ENCODE measurements around the gene GHR. TPM values are rescaled to one million over a fixed set of nuclear protein-coding genes. Genes with fewer than 3 reads are reported as not detected.
"Not testable (repeated sequence)": the region's sequence is repeated elsewhere in the genome, so short reads cannot be mapped to it uniquely, and the experiment has no call there.

Gene GHR
- total RNA-seq, 2 donors from 2014 or later: 6.4 to 12.8 TPM

GRCh38 chr5:42655982-42656650 lies 232.9 kb downstream of the GHR start:
- H3K27ac ChIP-seq: no peak overlapping the region
- H3K27me3 ChIP-seq (replicated peaks; ENCODE audit: insufficient read depth): no peaks in the 10 kb centered on the region
- no peaks in the 10 kb centered on the region for H3K36me3 ChIP-seq
- no peak for DNase-seq (ENCODE audit: low spot score)
- peaks cover 0 to 11% of the 10 kb centered on the region in 2 donors for H3K4me1 ChIP-seq (ENCODE audit: control insufficient read depth in 1 of 2, low read depth in 2 of 2)
- TF ChIP-seq CTCF (IDR thresholded peaks at IDR 0.05): no peak
- ATAC-seq (ENCODE audit: insufficient number of reproducible peaks, low FRiP score, low read depth): no peak
- H3K4me3 ChIP-seq: peak overlapping the region; percentile 26
- H3K9me3 ChIP-seq: no peaks in the 10 kb centered on the region

- Histone ChIP-seq H3K9me3 (no peaks in the 10 kb centered on the region), H3K27ac (no peak overlapping the region), H3K36me3 (no peaks in the 10 kb centered on the region), H3K4me3 (peak overlapping the region; percentile 26), H3K27me3 (replicated peaks; ENCODE audit: insufficient read depth) (no peaks in the 10 kb centered on the region), H3K4me1 (ENCODE audit: control insufficient read depth in 1 of 2, low read depth in 2 of 2) (peaks cover 0 to 11% of the 10 kb centered on the region in 2 donors)
- TF ChIP-seq CTCF (IDR thresholded peaks at IDR 0.05): peak; percentile 27
- ATAC-seq (ENCODE audit: insufficient number of reproducible peaks, low FRiP score, low read depth) (no peak), DNase-seq (ENCODE audit: low spot score) (no peak)
These were observed 233.4 kb downstream of the GHR start for GRCh38 chr5:42656651-42657015.

- peaks cover 0 to 11% of the 10 kb centered on the region in 2 donors for H3K4me1 ChIP-seq (ENCODE audit: control insufficient read depth in 1 of 2, low read depth in 2 of 2)
- H3K27me3 ChIP-seq (replicated peaks; ENCODE audit: insufficient read depth); H3K27ac ChIP-seq; H3K9me3 ChIP-seq; H3K4me3 ChIP-seq; ATAC-seq (ENCODE audit: insufficient number of reproducible peaks, low FRiP score, low read depth); DNase-seq (ENCODE audit: low spot score); H3K36me3 ChIP-seq: not testable (repeated sequence)
These were observed 236.6 kb downstream of the GHR start for GRCh38 chr5:42659869-42660268.

GRCh38 chr5:42665857-42666256 lies 242.6 kb downstream of the GHR start:
- no peaks in the 10 kb centered on the region for H3K27me3 ChIP-seq (replicated peaks; ENCODE audit: insufficient read depth)
- no peak overlapping the region for H3K27ac ChIP-seq
- TF ChIP-seq CTCF (IDR thresholded peaks at IDR 0.05): no peak
- no peaks in the 10 kb centered on the region for H3K9me3 ChIP-seq
- H3K36me3 ChIP-seq: no peaks in the 10 kb centered on the region
- no peaks in the 10 kb centered on the region for H3K4me1 ChIP-seq (ENCODE audit: control insufficient read depth in 1 of 2, low read depth in 2 of 2)
- DNase-seq (ENCODE audit: low spot score) (no peak), ATAC-seq (ENCODE audit: insufficient number of reproducible peaks, low FRiP score, low read depth) (no peak)
- H3K4me3 ChIP-seq: no peak overlapping the region

- no peak for ATAC-seq (ENCODE audit: insufficient number of reproducible peaks, low FRiP score, low read depth)
- H3K4me1 ChIP-seq (ENCODE audit: control insufficient read depth in 1 of 2, low read depth in 2 of 2): no peaks in the 10 kb centered on the region
- no peak overlapping the region for H3K27ac ChIP-seq
- H3K27me3 ChIP-seq (replicated peaks; ENCODE audit: insufficient read depth): no peaks in the 10 kb centered on the region
- TF ChIP-seq CTCF (IDR thresholded peaks at IDR 0.05): no peak
- no peaks in the 10 kb centered on the region for H3K36me3 ChIP-seq
- H3K4me3 ChIP-seq: no peak overlapping the region
- no peaks in the 10 kb centered on the region for H3K9me3 ChIP-seq
- DNase-seq (ENCODE audit: low spot score): no peak
These were observed 243.6 kb downstream of the GHR start for GRCh38 chr5:42666869-42667268.

GRCh38 chr5:42668254-42668653 lies 245.0 kb downstream of the GHR start:
- DNase-seq (ENCODE audit: low spot score) (no peak), ATAC-seq (ENCODE audit: insufficient number of reproducible peaks, low FRiP score, low read depth) (no peak)
- Histone ChIP-seq H3K27me3 (replicated peaks; ENCODE audit: insufficient read depth) (no peaks in the 10 kb centered on the region), H3K36me3 (no peaks in the 10 kb centered on the region), H3K9me3 (peaks cover 4% of the 10 kb centered on the region), H3K4me3 (no peak overlapping the region), H3K4me1 (ENCODE audit: control insufficient read depth in 1 of 2, low read depth in 2 of 2) (no peaks in the 10 kb centered on the region), H3K27ac (no peak overlapping the region)
- no peak for TF ChIP-seq CTCF (IDR thresholded peaks at IDR 0.05)
